Measurements from ENCODE around the gene MRPL43.

GRCh38 chr10:101005869-101006567 is 18.7 kb upstream of the MRPL43 start:
- TF ChIP-seq CTCF (conservative IDR thresholded peaks at IDR 0.05 in 1 of 2, IDR thresholded peaks at IDR 0.05 in 1 of 2; ENCODE audit: low read depth in 1 of 2, low read length in 2 of 2) (no peak), EZH2 (IDR thresholded peaks at IDR 0.05; ENCODE audit: low read length, missing control alignments) (no peak)

All from fibroblast of lung (primary cell).